Mesodermal cell (in vitro differentiated cells): ENCODE results near the gene SPPL3.

Experiments
- H3K27ac ChIP-seq: 2 replicates; pipeline ENCODE4 v1.7.0; 2013; ENCODE audit warnings: mild to moderate bottlenecking, low read depth, low read length, moderate library complexity; ENCODE audit not compliant: severe bottlenecking
- H3K36me3 ChIP-seq: 2 replicates; pipeline ENCODE4 v1.7.1; 2013; ENCODE audit warnings: mild to moderate bottlenecking, low read length, moderate library complexity; ENCODE audit not compliant: control insufficient read depth, insufficient read depth
- H3K4me1 ChIP-seq: one replicate; pipeline ENCODE4 v1.7.1; 2013; ENCODE audit warnings: mild to moderate bottlenecking, low read length; ENCODE audit not compliant: insufficient read depth, control insufficient read depth, poor library complexity, severe bottlenecking
- H3K4me3 ChIP-seq: 2 replicates; pipeline ENCODE4 v1.7.0; 2013; ENCODE audit warnings: low read length, control low read depth, mild to moderate bottlenecking; ENCODE audit not compliant: insufficient read depth, poor library complexity, severe bottlenecking; ENCODE audit errors: extremely low read depth
- H3K9me3 ChIP-seq: 2 replicates; pipeline ENCODE4 v1.7.1; 2013; ENCODE audit warnings: mild to moderate bottlenecking, low read length, moderate library complexity; ENCODE audit not compliant: control insufficient read depth
- WGBS, 2 experiments: methylation state at CpG; one replicate each; pipeline ENCODE4 v1.1.5; 2013; ENCODE audit warnings: missing lambda C conversion rate in 2 of 2; ENCODE audit not compliant: insufficient coverage in 2 of 2; 5-methylcytosine and 5-hydroxymethylcytosine counted together

Gene SPPL3

GRCh38 chr12:120760349-120761254 lies 143.6 kb downstream of the SPPL3 start:
- Histone ChIP-seq H3K4me3 (no peak overlapping the region), H3K4me1 (peaks cover 19% of the 10 kb centered on the region), H3K36me3 (peaks cover 39% of the 10 kb centered on the region), H3K9me3 (no peaks in the 10 kb centered on the region), H3K27ac (peak overlapping the region; percentile 68)
- WGBS, 2 experiments, result 87 to 88% methylated on average over 19 to 20 of the region's 21 CpGs

GRCh38 chr12:120759591-120760348 lies 144.4 kb downstream of the SPPL3 start:
- Histone ChIP-seq H3K27ac (no peak overlapping the region), H3K4me3 (no peak overlapping the region), H3K9me3 (no peaks in the 10 kb centered on the region), H3K4me1 (peaks cover 19% of the 10 kb centered on the region), H3K36me3 (peaks cover 31% of the 10 kb centered on the region)
- 87 to 94% methylated on average over 21 to 26 of the region's 27 CpGs for WGBS, 2 experiments

GRCh38 chr12:120758798-120759590 lies 145.2 kb downstream of the SPPL3 start:
- peaks cover 23% of the 10 kb centered on the region for H3K36me3 ChIP-seq
- no peaks in the 10 kb centered on the region for H3K9me3 ChIP-seq
- H3K27ac ChIP-seq, result no peak overlapping the region
- WGBS, 2 experiments, result 92 to 100% methylated on average over 3 to 4 of the region's 7 CpGs
- no peak overlapping the region for H3K4me3 ChIP-seq
- peaks cover 19% of the 10 kb centered on the region for H3K4me1 ChIP-seq

DNA sequence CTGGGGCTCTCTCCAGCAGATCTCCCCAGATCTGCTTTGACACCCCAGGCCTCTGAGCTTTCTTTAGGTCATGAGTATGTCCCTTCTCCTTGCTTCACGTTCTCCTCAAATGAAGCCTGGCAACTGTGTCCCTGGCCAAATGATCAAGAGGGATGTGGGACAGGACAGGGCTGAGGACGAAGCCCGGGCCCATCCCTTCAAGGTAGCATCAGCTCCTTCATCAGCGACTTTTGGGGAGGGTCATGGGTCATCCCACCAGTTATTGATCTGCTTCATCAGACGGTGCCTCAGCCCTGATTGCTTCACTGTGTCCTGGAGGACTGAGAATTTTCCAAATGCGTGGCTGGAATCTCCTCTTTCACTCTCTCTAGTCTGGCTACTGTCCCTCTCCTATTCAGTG lies 146.2 kb downstream of the SPPL3 start:
- no peak overlapping the region for H3K4me3 ChIP-seq
- peaks cover 19% of the 10 kb centered on the region for H3K4me1 ChIP-seq
- H3K9me3 ChIP-seq, result no peaks in the 10 kb centered on the region
- 93 to 94% methylated on average over 4 to 5 of the region's 6 CpGs for WGBS, 2 experiments
- H3K36me3 ChIP-seq, result peaks cover 17% of the 10 kb centered on the region
- H3K27ac ChIP-seq, result no peak overlapping the region

GRCh38 chr12:120757226-120757742 lies 146.9 kb downstream of the SPPL3 start:
- H3K36me3 ChIP-seq, result peaks cover 16% of the 10 kb centered on the region
- H3K4me1 ChIP-seq, result peaks cover 19% of the 10 kb centered on the region
- H3K27ac ChIP-seq, result no peak overlapping the region
- H3K9me3 ChIP-seq, result no peaks in the 10 kb centered on the region
- H3K4me3 ChIP-seq, result no peak overlapping the region
- WGBS, 2 experiments, result 88 to 89% methylated on average over 4 of the region's 4 CpGs

DNA sequence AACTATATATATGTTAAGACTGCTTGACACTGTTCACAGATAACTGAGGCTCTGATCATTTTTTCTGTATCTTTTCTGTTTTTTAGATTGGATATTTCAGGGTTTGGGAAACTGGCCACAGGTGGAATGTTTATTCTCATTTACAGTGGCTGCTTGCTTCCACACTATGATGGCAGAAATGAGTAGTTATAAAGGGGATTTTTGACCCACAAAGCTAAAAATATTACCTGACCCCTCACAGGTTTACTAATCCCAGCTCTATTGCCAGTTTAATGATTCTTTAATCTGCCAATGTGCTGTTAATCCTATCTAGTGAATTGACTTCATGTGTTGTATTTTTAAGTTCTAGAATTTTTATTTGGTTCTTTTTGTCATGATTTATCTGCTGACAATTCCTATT lies 148.9 kb downstream of the SPPL3 start:
- Histone ChIP-seq H3K36me3 (peaks cover 11% of the 10 kb centered on the region), H3K4me1 (peaks cover 2% of the 10 kb centered on the region), H3K4me3 (no peak overlapping the region)

DNA sequence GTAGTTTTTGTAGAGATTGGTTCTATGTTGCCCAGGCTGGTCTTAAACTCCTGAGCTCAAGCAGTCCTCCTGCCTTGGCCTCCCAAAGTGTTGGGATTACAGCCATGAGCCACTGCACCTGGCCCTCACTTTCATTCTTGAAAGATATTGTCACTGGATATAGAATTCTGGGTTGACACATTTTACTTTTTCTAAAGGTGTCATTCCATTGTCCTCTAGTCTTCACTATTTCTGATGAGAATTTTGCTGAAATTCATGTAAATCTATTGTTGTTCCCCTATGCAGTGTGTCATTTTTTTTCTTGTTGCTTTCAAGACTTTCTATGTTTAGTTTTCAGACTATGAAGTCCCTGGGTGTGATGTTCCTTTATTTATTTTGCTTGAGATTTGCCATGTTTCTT lies 149.4 kb downstream of the SPPL3 start:
- Histone ChIP-seq H3K36me3 (peaks cover 6% of the 10 kb centered on the region), H3K4me3 (no peak overlapping the region), H3K9me3 (no peaks in the 10 kb centered on the region), H3K4me1 (no peaks in the 10 kb centered on the region), H3K27ac (no peak overlapping the region)

More for the DNA sequence above, 148.9 kb downstream of the SPPL3 start:
- no peaks in the 10 kb centered on the region for H3K9me3 ChIP-seq
- H3K27ac ChIP-seq, result no peak overlapping the region

GRCh38 chr12:120751389-120751788 lies 152.8 kb downstream of the SPPL3 start:
- H3K4me1 ChIP-seq, result no peaks in the 10 kb centered on the region
- 86 to 96% methylated on average over 9 of the region's 9 CpGs for WGBS, 2 experiments
- no peak overlapping the region for H3K27ac ChIP-seq
- H3K4me3 ChIP-seq, result no peak overlapping the region
- H3K9me3 ChIP-seq, result no peaks in the 10 kb centered on the region
- H3K36me3 ChIP-seq, result no peaks in the 10 kb centered on the region

- H3K9me3 ChIP-seq, result no peaks in the 10 kb centered on the region
- H3K27ac ChIP-seq, result no peak overlapping the region
- WGBS, 2 experiments, result 83 to 100% methylated on average over 1 to 2 of the region's 5 CpGs
- H3K36me3 ChIP-seq, result no peaks in the 10 kb centered on the region
- no peaks in the 10 kb centered on the region for H3K4me1 ChIP-seq
- no peak overlapping the region for H3K4me3 ChIP-seq
Observed at GRCh38 chr12:120750806-120751205, 153.4 kb downstream of the SPPL3 start.

GRCh38 chr12:120749256-120749655 lies 154.9 kb downstream of the SPPL3 start:
- Histone ChIP-seq H3K4me3 (no peak overlapping the region), H3K4me1 (no peaks in the 10 kb centered on the region), H3K36me3 (no peaks in the 10 kb centered on the region), H3K27ac (no peak overlapping the region), H3K9me3 (no peaks in the 10 kb centered on the region)
- WGBS, 2 experiments, result 85 to 89% methylated on average over 4 to 5 of the region's 5 CpGs
